GM18526 (cell line): ENCODE data around the gene STXBP3.

Experiments
- POLR2A ChIP-seq: IDR thresholded peaks from 3 replicates; pipeline ENCODE4 v1.6.1; 2011; ENCODE audit not compliant: insufficient read length; ENCODE audit errors: extremely low read depth

Gene STXBP3

DNA sequence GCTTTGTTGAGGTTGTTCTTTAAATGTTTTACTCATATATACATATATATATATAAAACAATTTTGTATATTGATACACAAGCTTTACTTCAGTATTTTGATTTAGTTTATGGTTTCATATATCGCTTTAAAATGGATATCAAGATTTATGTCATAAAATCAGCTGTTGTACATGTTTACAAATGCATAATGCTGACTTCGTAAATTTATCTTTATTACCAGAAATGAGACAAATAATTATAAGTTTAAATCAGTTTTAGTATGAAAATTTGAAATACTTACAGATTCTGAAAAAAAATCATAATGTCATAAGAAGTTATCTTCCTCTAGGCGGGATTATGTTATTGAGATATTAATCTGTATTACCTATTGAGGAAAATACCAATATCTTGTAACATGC is 6.9 kb downstream of the STXBP3 start:
- TF ChIP-seq POLR2A, result no peak

- no peak for TF ChIP-seq POLR2A
Measured at GRCh38 chr1:108758796-108759195, 12.3 kb downstream of the STXBP3 start.

GRCh38 chr1:108767115-108767514 is 20.6 kb downstream of the STXBP3 start:
- no peak for TF ChIP-seq POLR2A

- TF ChIP-seq POLR2A, result no peak
Measured at GRCh38 chr1:108767708-108768107, 21.2 kb downstream of the STXBP3 start.

DNA sequence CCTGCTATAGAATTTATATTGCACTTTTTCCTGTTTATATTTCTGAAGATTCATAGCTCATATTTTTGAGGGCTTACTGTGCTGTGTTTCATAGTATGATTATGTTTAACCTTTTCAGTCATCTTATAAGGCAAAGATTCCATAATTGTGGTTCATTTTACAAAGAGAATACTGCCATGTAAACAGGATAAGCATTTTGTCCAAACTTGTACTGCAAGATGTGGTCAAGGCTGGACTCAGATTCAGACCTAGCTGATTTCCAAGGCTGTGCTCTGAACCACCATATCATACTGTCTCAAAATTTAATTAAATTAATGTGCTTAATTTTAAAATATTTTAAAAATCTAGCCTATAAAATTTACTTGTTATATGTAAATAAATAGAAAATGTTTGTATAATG is 31.4 kb downstream of the STXBP3 start:
- TF ChIP-seq POLR2A, result no peak

GRCh38 chr1:108779455-108779854 is 33.0 kb downstream of the STXBP3 start:
- no peak for TF ChIP-seq POLR2A

DNA sequence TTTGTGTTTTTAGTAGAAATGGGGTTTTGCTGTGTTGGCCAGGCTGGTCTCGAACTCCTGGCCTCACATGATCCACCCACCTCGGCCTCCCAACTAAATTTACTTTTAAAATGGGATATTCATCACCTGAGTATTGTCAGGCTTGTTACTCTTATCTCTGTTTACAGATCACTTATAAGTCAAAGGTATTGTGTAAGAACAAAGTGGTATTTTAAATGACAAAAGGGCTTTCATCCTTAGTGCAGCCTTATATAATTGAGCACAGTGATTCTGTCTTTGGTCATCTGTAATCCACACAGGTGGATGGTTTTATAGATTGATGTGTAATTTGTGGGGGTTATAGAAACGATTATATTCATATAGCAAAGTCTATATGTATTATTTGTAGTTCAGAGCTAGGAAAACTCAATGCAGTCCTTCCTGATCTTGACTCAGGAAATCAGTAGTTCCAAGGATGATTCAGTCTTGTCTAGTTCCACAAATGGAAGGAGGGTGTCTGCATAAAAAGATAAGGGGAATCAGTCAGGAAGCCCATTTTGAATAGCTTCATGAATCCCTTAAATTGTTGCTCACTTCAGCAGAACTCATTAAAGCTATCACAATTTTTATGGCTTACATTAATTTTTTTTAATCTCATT is 34.6 kb downstream of the STXBP3 start:
- no peak for TF ChIP-seq POLR2A

- TF ChIP-seq POLR2A, result no peak
Measured at GRCh38 chr1:108785264-108785663, 38.8 kb downstream of the STXBP3 start.

DNA sequence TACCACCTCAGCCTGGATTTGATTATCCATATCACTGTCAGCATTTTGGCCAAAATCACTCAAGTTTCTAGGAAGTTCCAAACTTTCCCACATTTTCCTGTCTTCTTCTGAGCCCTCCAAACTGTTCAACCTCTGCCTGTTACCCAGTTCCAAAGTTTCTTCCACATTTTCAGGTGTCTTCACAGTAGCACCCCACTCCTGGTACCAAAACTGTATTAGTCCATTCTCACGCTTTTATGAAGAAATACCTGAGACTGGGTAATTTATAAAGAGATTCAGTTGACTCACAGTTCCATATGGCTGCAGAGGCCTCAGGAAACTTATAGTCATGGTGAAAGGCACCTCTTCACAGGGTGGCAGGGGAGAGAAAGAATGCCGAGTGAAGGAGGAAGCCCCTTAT is 39.4 kb downstream of the STXBP3 start:
- TF ChIP-seq POLR2A, result no peak

DNA sequence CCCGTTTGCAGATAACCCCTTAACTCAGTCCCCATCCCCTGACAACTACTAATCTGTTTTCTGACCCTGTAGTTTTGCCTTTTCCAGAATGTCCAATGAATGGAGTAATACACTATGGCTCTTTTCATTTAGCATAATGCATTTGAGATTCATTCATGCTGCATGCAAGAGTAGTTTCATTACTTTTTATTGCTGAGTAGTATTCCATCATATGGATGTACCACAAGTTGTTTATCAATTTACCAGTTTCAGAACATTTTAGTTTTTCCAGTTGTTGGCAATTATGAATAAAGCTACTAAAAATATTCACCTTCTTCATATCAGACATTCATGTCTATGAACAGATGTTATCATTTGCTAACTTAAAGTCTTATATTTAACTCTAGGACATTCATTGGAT is 45.3 kb downstream of the STXBP3 start:
- no peak for TF ChIP-seq POLR2A

GRCh38 chr1:108792420-108792819 is 45.9 kb downstream of the STXBP3 start:
- TF ChIP-seq POLR2A, result no peak

DNA sequence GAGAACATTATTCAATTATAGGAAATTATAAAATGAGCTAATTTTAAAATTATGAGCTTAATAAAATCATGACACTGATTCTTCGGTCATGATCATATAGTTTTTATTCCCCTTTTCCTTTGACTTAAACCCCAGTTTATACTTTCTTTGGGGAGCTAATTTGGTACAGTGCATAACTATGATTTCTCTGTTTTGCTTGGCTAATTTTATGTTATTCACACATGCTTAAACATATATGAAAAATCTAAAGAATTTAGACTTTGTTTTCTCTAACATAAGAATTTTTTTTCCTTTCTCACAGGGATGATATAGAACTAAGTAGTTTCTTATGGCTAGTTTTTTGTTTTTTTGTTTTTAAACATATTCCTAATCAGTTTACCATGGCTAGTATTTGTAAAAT is 52.5 kb downstream of the STXBP3 start:
- no peak for TF ChIP-seq POLR2A

GRCh38 chr1:108801101-108801500 is 54.6 kb downstream of the STXBP3 start:
- no peak for TF ChIP-seq POLR2A

GRCh38 chr1:108803548-108803947 is 57.1 kb downstream of the STXBP3 start:
- TF ChIP-seq POLR2A, result no peak

GRCh38 chr1:108808438-108808837 is 62.0 kb downstream of the STXBP3 start:
- no peak for TF ChIP-seq POLR2A

DNA sequence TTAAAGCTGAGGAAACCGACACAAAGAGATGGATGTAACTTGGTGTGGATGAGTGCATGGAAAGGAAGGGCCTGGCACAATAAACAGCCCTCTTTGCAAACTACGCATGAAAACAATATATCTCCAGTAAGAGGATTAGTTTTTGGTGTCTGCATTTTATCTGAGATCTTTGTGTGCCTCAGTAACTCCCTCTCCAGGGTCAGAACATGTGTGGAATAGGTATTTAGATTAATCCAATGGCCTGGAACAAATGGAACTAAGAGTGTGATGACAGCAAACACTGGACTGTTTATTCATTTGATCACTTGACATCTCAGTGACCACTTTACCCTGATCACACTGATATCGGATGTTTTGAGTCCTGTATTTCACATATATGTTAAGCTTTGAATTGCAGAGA is 65.1 kb downstream of the STXBP3 start:
- TF ChIP-seq POLR2A, result no peak

DNA sequence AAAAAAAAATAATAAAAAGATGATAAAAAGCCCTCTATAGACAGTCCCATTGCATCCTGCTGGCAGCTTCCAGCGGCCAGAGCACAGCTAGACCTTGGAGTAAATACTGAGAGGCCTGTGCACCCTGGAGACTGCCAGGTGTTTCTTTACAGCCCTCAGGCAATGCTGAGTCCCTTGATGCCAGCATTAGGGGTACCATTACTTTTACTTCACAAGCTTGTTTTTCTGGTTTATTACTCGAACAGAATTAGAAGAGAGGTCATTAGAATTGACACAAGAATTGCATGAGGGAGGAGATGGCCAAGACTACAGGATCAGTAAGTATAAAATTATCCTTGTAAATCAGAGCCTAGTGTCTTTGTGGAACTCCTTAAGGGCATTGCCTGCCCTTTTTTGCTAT is 66.9 kb downstream of the STXBP3 start:
- TF ChIP-seq POLR2A, result no peak
